HCT116 (cell line): ENCODE results near the gene GLRA2.

Experiments used
- CEBPB ChIP-seq: IDR thresholded peaks from 2 replicates; pipeline ENCODE4 v1.6.1; 2012; ENCODE audit warnings: low read depth
- EZH2phosphoT487 ChIP-seq: fragments of 200-600 bp; IDR thresholded peaks from 2 replicates; pipeline ENCODE4 v1.6.1; 2018; ENCODE audit warnings: antibody characterized with exemption, borderline replicate concordance
- POLR2A ChIP-seq: IDR thresholded peaks from 2 replicates; pipeline ENCODE4 v1.7.0; 2011; ENCODE audit warnings: borderline replicate concordance; ENCODE audit not compliant: insufficient read depth, insufficient read length; ENCODE audit errors: extremely low read depth
- POLR2AphosphoS5 ChIP-seq: IDR thresholded peaks from 2 replicates; pipeline ENCODE4 v1.6.1; 2011; ENCODE audit warnings: mild to moderate bottlenecking, low read depth, low read length, moderate library complexity
- ZNF274 ChIP-seq: fragments of 200-500 bp; sonication (Bioruptor generic); IDR thresholded peaks from 2 replicates; pipeline ENCODE4 v1.6.1; 2014; ENCODE audit warnings: mild to moderate bottlenecking, low read depth, low read length, inconsistent platforms
- TF ChIP-seq, protein P1 (sequence below), 3 experiments: fragments of 200-600 bp in 1 of 3; sonication (generic) in 1 of 3; IDR thresholded peaks in 2 of 3; conservative IDR thresholded peaks in 1 of 3; 2 replicates each; pipeline ENCODE4 v1.5.1; 2012 to 2017; ENCODE audit warnings: low read depth in 2 of 3, low read length in 2 of 3, antibody characterized with exemption in 1 of 3, borderline replicate concordance in 1 of 3, control low read depth in 1 of 3, mild to moderate bottlenecking in 1 of 3, mixed read lengths in 1 of 3, mixed run types in 1 of 3, moderate library complexity in 1 of 3; ENCODE audit not compliant: insufficient read depth in 1 of 3

DNA sequence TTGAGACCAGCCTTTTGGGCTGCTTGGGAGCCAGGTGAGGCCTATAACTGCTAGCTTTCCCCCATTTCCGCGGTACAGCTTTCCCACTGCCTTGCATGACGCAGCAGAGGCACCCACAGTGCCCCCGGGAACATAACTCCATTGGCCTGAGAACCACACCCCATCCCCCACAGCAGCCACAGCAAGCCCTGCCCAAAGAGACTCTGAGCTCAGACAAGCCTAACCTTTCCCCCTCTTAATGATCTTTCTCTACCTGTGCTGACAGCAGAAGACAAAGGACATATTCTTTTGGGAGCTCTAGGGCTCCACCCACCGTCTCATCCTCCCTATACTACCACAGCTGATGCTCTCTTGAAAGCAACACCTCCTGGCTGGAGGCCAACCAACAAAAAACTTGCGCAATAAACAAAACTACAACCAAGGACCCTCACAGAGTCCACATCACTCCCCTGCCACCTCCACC lies 228.7 kb downstream of the GLRA2 start:
- no peak for TF ChIP-seq EZH2phosphoT487
- no peak for TF ChIP-seq ZNF274
- TF ChIP-seq, protein P1, sequence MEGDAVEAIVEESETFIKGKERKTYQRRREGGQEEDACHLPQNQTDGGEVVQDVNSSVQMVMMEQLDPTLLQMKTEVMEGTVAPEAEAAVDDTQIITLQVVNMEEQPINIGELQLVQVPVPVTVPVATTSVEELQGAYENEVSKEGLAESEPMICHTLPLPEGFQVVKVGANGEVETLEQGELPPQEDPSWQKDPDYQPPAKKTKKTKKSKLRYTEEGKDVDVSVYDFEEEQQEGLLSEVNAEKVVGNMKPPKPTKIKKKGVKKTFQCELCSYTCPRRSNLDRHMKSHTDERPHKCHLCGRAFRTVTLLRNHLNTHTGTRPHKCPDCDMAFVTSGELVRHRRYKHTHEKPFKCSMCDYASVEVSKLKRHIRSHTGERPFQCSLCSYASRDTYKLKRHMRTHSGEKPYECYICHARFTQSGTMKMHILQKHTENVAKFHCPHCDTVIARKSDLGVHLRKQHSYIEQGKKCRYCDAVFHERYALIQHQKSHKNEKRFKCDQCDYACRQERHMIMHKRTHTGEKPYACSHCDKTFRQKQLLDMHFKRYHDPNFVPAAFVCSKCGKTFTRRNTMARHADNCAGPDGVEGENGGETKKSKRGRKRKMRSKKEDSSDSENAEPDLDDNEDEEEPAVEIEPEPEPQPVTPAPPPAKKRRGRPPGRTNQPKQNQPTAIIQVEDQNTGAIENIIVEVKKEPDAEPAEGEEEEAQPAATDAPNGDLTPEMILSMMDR (IDR thresholded peaks at IDR 0.05 in 2 of 3, conservative IDR thresholded peaks at IDR 0.05 in 1 of 3; ENCODE audit: borderline replicate concordance in 1 of 3, insufficient read depth in 1 of 3, low read depth in 2 of 3, low read length in 2 of 3) = no peak
- no peak for TF ChIP-seq POLR2AphosphoS5
- TF ChIP-seq POLR2A = no peak
- TF ChIP-seq CEBPB = no peak
